Suprapubic skin (tissue), 4 donors: ENCODE data around the gene SMAD4. TPM values are rescaled to one million over a fixed set of nuclear protein-coding genes. Genes with fewer than 3 reads are reported as not detected.

Experiments used
- DNase-seq, 2 donors: peaks; one replicate each; pipeline ENCODE4 v3.0.0-alpha.2; 2019; ENCODE audit warnings: low spot score in 2 of 2
- H3K27ac ChIP-seq: fragments of 200-600 bp; sonication (generic); one replicate; pipeline ENCODE4 v1.5.1; 2019
- H3K27me3 ChIP-seq: fragments of 200-600 bp; sonication (generic); one replicate; pipeline ENCODE4 v1.5.1; 2019
- H3K36me3 ChIP-seq: fragments of 200-600 bp; sonication (generic); one replicate; pipeline ENCODE4 v1.5.1; 2019
- H3K4me1 ChIP-seq: fragments of 200-600 bp; sonication (generic); one replicate; pipeline ENCODE4 v1.5.1; 2019
- H3K4me3 ChIP-seq: fragments of 200-600 bp; sonication (generic); one replicate; pipeline ENCODE4 v1.5.1; 2019; ENCODE audit warnings: mild to moderate bottlenecking
- H3K9me3 ChIP-seq: fragments of 200-600 bp; sonication (generic); one replicate; pipeline ENCODE4 v1.5.1; 2019
- EP300 ChIP-seq: sonication (generic); formaldehyde crosslinking; IDR thresholded peaks from one replicate; pipeline ENCODE4 v1.6.1; 2017; ENCODE audit warnings: antibody characterized with exemption
- POLR2A ChIP-seq, 2 donors: fragments of 450-650 bp; IDR thresholded peaks; one replicate each; pipeline ENCODE4 v1.6.1; 2017; ENCODE audit warnings: antibody characterized with exemption in 2 of 2, mild to moderate bottlenecking in 2 of 2, moderate library complexity in 2 of 2
- POLR2AphosphoS5 ChIP-seq, 3 donors: sonication (generic); formaldehyde crosslinking; IDR thresholded peaks; one replicate each; pipeline ENCODE4 v1.6.1; 2017; ENCODE audit warnings: antibody characterized with exemption in 3 of 3
- WGBS: methylation state at CpG from one replicate; pipeline ENCODE4 v1.1.5; 2018; 5-methylcytosine and 5-hydroxymethylcytosine counted together
- total RNA-seq, 4 donors: library from RNA; depleted of rRNA; stranded (reverse); fragments of >200 nt; gene quantifications; one replicate each; pipeline ENCODE4 v1.1.0, GENCODE V29; 2016
- TF ChIP-seq, protein P1 (sequence below), 2 donors: fragments of 200-600 bp in 1 of 2; fragments of 450-650 bp in 1 of 2; sonication (generic) in 1 of 2; IDR thresholded peaks; one replicate each; pipeline ENCODE4 v1.5.1; 2016 to 2019; ENCODE audit warnings: antibody characterized with exemption in 2 of 2, mild to moderate bottlenecking in 1 of 2, moderate library complexity in 1 of 2

Gene SMAD4
- total RNA-seq, 4 donors from 2014 or later: 58.9 to 112 (median 99.7) TPM

DNA sequence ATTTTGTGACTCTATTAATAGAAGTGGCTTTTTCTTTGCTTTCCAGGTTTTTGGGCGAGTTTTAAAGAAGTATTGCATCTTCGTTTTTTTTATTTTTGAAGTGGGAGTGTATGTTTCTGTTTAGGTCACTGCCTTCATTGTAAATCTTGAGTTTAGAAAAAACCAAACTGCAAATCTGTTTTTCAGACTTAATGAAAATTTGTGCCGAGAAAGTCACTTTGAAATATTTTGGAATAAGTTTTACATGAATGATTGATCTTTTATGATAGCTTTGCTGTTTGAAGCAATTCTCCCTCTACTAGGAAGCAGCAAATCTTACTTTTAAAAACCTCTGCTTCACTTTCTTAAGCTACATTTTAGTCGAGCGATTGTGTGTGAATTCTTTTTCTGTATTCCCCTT is 2.2 kb downstream of the SMAD4 start:
- Histone ChIP-seq H3K9me3 (no peaks in the 10 kb centered on the region), H3K4me1 (peaks cover 69% of the 10 kb centered on the region), H3K4me3 (peak overlapping the region; percentile 85), H3K36me3 (no peaks in the 10 kb centered on the region), H3K27ac (no peak overlapping the region), H3K27me3 (no peaks in the 10 kb centered on the region)
- TF ChIP-seq EP300: no peak
- TF ChIP-seq POLR2AphosphoS5 (IDR thresholded peaks at IDR 0.05): no peak
- TF ChIP-seq, protein P1, sequence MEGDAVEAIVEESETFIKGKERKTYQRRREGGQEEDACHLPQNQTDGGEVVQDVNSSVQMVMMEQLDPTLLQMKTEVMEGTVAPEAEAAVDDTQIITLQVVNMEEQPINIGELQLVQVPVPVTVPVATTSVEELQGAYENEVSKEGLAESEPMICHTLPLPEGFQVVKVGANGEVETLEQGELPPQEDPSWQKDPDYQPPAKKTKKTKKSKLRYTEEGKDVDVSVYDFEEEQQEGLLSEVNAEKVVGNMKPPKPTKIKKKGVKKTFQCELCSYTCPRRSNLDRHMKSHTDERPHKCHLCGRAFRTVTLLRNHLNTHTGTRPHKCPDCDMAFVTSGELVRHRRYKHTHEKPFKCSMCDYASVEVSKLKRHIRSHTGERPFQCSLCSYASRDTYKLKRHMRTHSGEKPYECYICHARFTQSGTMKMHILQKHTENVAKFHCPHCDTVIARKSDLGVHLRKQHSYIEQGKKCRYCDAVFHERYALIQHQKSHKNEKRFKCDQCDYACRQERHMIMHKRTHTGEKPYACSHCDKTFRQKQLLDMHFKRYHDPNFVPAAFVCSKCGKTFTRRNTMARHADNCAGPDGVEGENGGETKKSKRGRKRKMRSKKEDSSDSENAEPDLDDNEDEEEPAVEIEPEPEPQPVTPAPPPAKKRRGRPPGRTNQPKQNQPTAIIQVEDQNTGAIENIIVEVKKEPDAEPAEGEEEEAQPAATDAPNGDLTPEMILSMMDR (IDR thresholded peaks at IDR 0.05): no peak
- no peak for TF ChIP-seq POLR2A (IDR thresholded peaks at IDR 0.05)
- WGBS: 18% methylated on average over 5 of the region's 5 CpGs
- DNase-seq: no peak

DNA sequence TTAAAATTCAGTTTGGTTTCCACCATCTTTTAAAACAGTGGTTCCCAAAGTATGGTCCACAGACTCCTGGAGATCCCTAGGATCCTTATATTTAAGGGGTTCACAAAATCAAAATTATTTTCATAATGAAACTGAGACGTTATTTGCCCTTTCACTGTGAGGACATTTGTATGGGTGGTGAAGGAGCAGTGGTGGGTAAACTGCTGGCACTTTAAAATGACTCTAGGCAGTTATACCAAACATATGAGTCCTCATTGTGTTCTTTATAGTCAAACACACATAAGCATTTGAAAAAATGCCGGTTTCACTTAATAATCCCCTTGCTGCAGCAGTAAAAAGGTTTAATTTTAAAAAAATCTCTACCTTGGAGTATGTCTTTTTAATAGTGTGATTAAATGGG is 7.2 kb downstream of the SMAD4 start:
- Histone ChIP-seq H3K4me1 (peaks cover 86% of the 10 kb centered on the region), H3K36me3 (no peaks in the 10 kb centered on the region), H3K27me3 (no peaks in the 10 kb centered on the region), H3K27ac (no peak overlapping the region), H3K4me3 (no peak overlapping the region), H3K9me3 (no peaks in the 10 kb centered on the region)
- TF ChIP-seq EP300: no peak
- no peak for TF ChIP-seq POLR2A (IDR thresholded peaks at IDR 0.05)
- no peak for TF ChIP-seq POLR2AphosphoS5 (IDR thresholded peaks at IDR 0.05)
- TF ChIP-seq, protein P1 (IDR thresholded peaks at IDR 0.05): no peak
- no peak for DNase-seq
- 43% methylated on average over 2 of the region's 2 CpGs for WGBS

DNA sequence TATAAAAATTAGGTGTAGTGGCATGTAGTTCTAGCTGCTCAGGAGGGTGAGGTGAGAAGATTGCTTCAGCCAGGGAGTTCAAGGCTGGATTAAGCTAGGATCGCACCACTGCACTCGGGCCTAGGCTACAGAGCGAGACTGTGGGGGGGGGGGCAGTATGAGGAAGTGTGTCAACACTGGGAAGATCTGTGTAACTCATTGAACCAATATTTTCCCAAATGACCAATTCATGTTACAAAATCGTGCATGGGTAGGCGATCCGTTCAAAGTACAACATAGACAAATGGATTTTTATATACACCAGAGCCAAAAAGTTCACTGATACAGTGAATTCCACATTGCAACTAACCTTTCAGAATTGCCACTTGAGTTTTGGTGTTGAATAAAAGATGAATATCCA is 8.1 kb downstream of the SMAD4 start:
- no peaks in the 10 kb centered on the region for H3K27me3 ChIP-seq
- no peak overlapping the region for H3K27ac ChIP-seq
- H3K36me3 ChIP-seq: no peaks in the 10 kb centered on the region
- H3K4me3 ChIP-seq: no peak overlapping the region
- H3K9me3 ChIP-seq: no peaks in the 10 kb centered on the region
- DNase-seq: no peak
- H3K4me1 ChIP-seq: peaks cover 84% of the 10 kb centered on the region
- WGBS: 76% methylated on average over 6 of the region's 6 CpGs
- TF ChIP-seq POLR2AphosphoS5 (IDR thresholded peaks at IDR 0.05) (no peak), POLR2A (IDR thresholded peaks at IDR 0.05) (no peak), EP300 (no peak)
- TF ChIP-seq, protein P1 (IDR thresholded peaks at IDR 0.05): no peak

DNA sequence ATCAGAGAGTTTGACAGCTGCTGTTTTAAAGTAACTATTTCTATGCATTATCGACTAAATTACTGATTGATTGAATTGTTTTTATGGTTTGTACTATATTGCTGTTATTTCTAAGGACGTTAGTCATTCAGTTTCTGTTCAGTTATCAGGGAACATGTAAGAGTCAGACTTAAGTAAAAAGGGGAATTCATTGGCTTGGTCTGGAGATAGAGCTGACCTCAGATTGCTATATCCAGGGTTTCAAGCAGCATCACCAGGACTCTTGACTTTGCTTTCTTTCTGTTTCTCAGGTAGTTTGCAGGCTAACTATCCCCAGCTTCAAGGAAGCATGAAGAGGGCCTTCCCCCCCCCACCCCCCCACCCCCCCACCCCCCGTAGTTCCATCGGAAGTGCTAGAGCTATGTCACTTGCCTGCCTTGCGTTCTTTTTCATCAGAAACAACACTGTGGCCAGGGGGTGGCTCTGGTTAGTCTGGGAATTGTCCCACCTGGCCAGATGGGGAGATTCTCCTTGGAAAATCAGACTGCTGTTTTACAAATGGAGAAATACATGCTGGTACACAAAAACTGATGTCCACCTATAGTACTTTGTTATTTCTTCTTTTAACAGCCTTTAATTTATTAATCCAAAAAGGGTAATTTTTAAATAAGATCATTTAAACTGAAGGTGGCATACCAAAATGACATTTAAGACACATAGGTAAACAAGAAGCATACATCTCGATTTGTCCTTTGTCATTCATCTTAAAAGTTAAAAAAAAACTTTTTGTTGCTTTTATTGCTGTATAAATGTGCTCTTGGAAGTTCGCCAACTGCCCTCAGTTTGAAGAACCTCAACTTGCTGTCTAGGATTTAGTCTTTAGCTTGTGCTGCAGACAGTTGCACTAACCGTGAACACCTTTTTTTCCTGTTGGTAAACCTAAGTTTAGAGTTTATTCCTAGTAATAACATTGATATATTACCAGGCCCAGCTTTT is 9.4 kb downstream of the SMAD4 start:
- Histone ChIP-seq H3K4me3 (no peak overlapping the region), H3K4me1 (peaks cover 74% of the 10 kb centered on the region)

More for the DNA sequence above, 9.4 kb downstream of the SMAD4 start:
- no peak for DNase-seq
- TF ChIP-seq EP300: no peak
- TF ChIP-seq POLR2AphosphoS5 (IDR thresholded peaks at IDR 0.05): no peak
- no peak for TF ChIP-seq POLR2A (IDR thresholded peaks at IDR 0.05)
- TF ChIP-seq, protein P1 (IDR thresholded peaks at IDR 0.05): no peak
- H3K36me3 ChIP-seq: no peaks in the 10 kb centered on the region
- 40% methylated on average over 8 of the region's 8 CpGs for WGBS
- H3K9me3 ChIP-seq: no peaks in the 10 kb centered on the region
- H3K27me3 ChIP-seq: no peaks in the 10 kb centered on the region
- no peak overlapping the region for H3K27ac ChIP-seq
